ENCODE results near the gene DENND4C. TPM values are rescaled to one million over a fixed set of nuclear protein-coding genes. Genes with fewer than 3 reads are reported as not detected.
"Not testable (repeated sequence)": the region's sequence is repeated elsewhere in the genome, so short reads cannot be mapped to it uniquely, and the experiment has no call there.

Gene DENND4C
- total RNA-seq, 1 experiment from 2014 or later: 29.5 TPM

DNA sequence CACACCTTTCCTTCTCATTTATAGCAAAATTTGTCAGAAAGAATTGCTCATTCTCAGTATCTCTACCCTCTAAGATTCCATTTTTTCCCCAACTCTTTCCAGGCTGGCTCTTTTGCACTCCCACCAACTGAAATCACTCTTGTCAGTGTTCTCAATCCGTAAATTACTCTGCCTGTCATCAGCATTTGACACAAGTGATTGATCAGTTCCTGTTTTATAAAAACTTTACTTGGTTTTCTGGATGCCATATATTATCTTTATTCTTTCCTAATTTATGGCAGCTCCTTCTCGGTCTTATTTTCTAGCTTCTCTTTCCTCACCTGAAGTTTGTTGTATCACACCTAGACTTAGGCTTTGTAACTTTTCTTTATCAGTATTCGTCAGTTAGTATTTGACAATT is 16.4 kb downstream of the DENND4C start:
- DNase-seq: no peak
- no peaks in the 10 kb centered on the region for H3K9me2 ChIP-seq (ENCODE audit: insufficient read depth)
- BruUV-seq (replicated peaks): no TSS peak
- H3K27me3 ChIP-seq (ENCODE audit: insufficient read depth, low read depth): no peaks in the 10 kb centered on the region
- CTCF ChIA-PET: no interaction called here
- intact Hi-C loops (cut with micrococcal nuclease; ENCODE audit: unreplicated experiment): no loop called here
- H4K20me1 ChIP-seq (ENCODE audit: insufficient read depth): 0 out of 2 replicates have a peak, but pooled peaks cover 3% of the 10 kb centered on the region
- TF ChIP-seq, protein P1, sequence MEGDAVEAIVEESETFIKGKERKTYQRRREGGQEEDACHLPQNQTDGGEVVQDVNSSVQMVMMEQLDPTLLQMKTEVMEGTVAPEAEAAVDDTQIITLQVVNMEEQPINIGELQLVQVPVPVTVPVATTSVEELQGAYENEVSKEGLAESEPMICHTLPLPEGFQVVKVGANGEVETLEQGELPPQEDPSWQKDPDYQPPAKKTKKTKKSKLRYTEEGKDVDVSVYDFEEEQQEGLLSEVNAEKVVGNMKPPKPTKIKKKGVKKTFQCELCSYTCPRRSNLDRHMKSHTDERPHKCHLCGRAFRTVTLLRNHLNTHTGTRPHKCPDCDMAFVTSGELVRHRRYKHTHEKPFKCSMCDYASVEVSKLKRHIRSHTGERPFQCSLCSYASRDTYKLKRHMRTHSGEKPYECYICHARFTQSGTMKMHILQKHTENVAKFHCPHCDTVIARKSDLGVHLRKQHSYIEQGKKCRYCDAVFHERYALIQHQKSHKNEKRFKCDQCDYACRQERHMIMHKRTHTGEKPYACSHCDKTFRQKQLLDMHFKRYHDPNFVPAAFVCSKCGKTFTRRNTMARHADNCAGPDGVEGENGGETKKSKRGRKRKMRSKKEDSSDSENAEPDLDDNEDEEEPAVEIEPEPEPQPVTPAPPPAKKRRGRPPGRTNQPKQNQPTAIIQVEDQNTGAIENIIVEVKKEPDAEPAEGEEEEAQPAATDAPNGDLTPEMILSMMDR (conservative IDR thresholded peaks at IDR 0.05): no peak
- no peak for TF ChIP-seq EZH2 (IDR thresholded peaks at IDR 0.05; ENCODE audit: low read depth)
- H3K27ac ChIP-seq: no peak overlapping the region
- no peaks in the 10 kb centered on the region for H3K36me3 ChIP-seq (ENCODE audit: low read depth)
- no peaks in the 10 kb centered on the region for H3K9me3 ChIP-seq (ENCODE audit: insufficient read depth, low read depth)
- POLR2A ChIA-PET (ENCODE audit: unreplicated experiment): interaction anchor here (0.7 kb wide), 1 partner anchor 39 kb away, joined by 3 read pairs; no protein-coding TSS in a partner anchor
- no peak overlapping the region for H3K4me2 ChIP-seq
- H3F3A ChIP-seq (ENCODE audit: insufficient read depth, low read depth): no peaks in the 10 kb centered on the region
- no peak overlapping the region for H3K4me3 ChIP-seq
- H3K4me1 ChIP-seq (replicated peaks; ENCODE audit: insufficient read depth): no peaks in the 10 kb centered on the region
- H3K79me2 ChIP-seq (ENCODE audit: low read depth): peaks cover 61% of the 10 kb centered on the region
- H2AFZ ChIP-seq: no peak overlapping the region

DNA sequence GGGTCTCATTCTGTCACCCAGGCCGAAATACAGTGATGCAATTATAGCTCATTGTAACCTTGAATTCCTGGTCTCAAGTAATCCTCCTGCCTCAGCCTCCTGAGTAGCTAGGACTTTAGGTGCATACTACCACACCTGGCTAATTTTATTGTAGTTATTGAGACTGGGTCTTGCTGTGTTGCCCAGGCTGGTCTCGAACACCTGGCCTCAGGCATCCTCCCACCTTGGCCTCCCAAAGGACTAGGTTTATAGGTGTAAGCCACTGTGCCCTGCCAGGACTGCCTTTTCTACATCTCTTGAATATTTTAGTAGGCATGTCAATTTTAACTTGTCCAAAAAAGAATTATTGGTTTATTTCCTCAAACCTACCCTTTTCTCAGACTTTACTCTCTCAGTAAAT is 16.9 kb downstream of the DENND4C start:
- Histone ChIP-seq H3K9me3 (ENCODE audit: insufficient read depth, low read depth) (no peaks in the 10 kb centered on the region), H3K4me2 (no peak overlapping the region), H4K20me1 (ENCODE audit: insufficient read depth) (0 out of 2 replicates have a peak, but pooled peaks cover 3% of the 10 kb centered on the region), H3K36me3 (ENCODE audit: low read depth) (no peaks in the 10 kb centered on the region), H3K4me3 (no peak overlapping the region), H3F3A (ENCODE audit: insufficient read depth, low read depth) (no peaks in the 10 kb centered on the region), H3K27me3 (ENCODE audit: insufficient read depth, low read depth) (no peaks in the 10 kb centered on the region), H3K27ac (no peak overlapping the region), H2AFZ (no peak overlapping the region), H3K4me1 (replicated peaks; ENCODE audit: insufficient read depth) (no peaks in the 10 kb centered on the region), H3K79me2 (ENCODE audit: low read depth) (peaks cover 56% of the 10 kb centered on the region), H3K9me2 (ENCODE audit: insufficient read depth) (no peaks in the 10 kb centered on the region)
- no TSS peak for BruUV-seq (replicated peaks)
- no peak for TF ChIP-seq EZH2 (IDR thresholded peaks at IDR 0.05; ENCODE audit: low read depth)
- TF ChIP-seq, protein P1 (conservative IDR thresholded peaks at IDR 0.05): no peak
- ChIA-PET CTCF (no interaction called here), POLR2A (ENCODE audit: unreplicated experiment) (no interaction called here)
- DNase-seq: no peak
- intact Hi-C loops (cut with micrococcal nuclease; ENCODE audit: unreplicated experiment): no loop called here

DNA sequence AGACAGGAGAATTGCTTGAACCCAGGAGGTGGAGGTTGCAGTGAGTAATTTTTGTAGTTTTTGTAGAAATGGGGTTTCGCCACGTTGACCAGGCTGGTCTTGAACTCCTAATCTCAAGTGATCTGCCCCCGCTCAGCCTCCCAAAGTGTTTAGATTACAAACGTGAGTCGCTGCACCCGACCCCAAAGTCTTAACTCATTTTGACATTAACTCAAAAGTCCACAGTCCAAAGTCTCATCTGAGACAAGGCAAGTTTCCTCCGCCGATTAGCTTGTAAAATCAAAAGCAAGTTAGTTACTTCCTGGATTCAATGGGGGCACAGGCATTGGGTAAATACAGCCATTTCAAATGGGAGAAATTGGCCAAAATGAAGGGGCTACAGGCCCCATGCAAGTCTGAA is 19.9 kb downstream of the DENND4C start:
- H3K36me3 ChIP-seq (ENCODE audit: low read depth); H3K9me3 ChIP-seq (ENCODE audit: insufficient read depth, low read depth); BruUV-seq (replicated peaks); POLR2A ChIA-PET (ENCODE audit: unreplicated experiment); H4K20me1 ChIP-seq (ENCODE audit: insufficient read depth); CTCF ChIA-PET; H3K27me3 ChIP-seq (ENCODE audit: insufficient read depth, low read depth); H3K4me1 ChIP-seq (replicated peaks; ENCODE audit: insufficient read depth); H3K9me2 ChIP-seq (ENCODE audit: insufficient read depth); H3K27ac ChIP-seq; H3K4me2 ChIP-seq; intact Hi-C loops (cut with micrococcal nuclease; ENCODE audit: unreplicated experiment); H3F3A ChIP-seq (ENCODE audit: insufficient read depth, low read depth); DNase-seq; H3K4me3 ChIP-seq; H2AFZ ChIP-seq: not testable (repeated sequence)
- H3K79me2 ChIP-seq (ENCODE audit: low read depth): peaks cover 43% of the 10 kb centered on the region

DNA sequence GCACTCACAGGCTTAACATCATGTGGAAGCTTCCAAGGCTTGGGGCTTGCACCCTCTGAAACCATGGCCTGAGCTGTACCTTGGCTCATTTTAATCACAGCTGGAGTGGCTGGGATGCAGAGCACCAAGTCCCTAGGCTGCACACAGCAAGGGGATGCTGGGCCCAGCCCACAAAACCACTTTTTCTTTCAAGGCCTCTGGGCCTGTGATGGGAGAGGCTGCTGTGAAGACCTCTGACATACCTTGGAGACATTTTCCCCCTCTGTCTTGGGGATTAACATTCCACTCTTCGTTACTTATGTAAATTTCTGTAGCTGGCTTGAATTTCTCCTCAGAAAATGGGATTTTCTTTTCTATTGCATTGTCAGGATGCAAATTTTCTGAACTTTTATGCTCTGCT is 20.7 kb downstream of the DENND4C start:
- H3K27ac ChIP-seq; H3K4me3 ChIP-seq; BruUV-seq (replicated peaks); H3K27me3 ChIP-seq (ENCODE audit: insufficient read depth, low read depth); H3K9me3 ChIP-seq (ENCODE audit: insufficient read depth, low read depth); CTCF ChIA-PET; intact Hi-C loops (cut with micrococcal nuclease; ENCODE audit: unreplicated experiment); POLR2A ChIA-PET (ENCODE audit: unreplicated experiment); H3F3A ChIP-seq (ENCODE audit: insufficient read depth, low read depth); H3K9me2 ChIP-seq (ENCODE audit: insufficient read depth); H3K4me1 ChIP-seq (replicated peaks; ENCODE audit: insufficient read depth); H3K36me3 ChIP-seq (ENCODE audit: low read depth); H4K20me1 ChIP-seq (ENCODE audit: insufficient read depth); H3K4me2 ChIP-seq; DNase-seq; H2AFZ ChIP-seq: not testable (repeated sequence)
- H3K79me2 ChIP-seq (ENCODE audit: low read depth): peaks cover 45% of the 10 kb centered on the region

DNA sequence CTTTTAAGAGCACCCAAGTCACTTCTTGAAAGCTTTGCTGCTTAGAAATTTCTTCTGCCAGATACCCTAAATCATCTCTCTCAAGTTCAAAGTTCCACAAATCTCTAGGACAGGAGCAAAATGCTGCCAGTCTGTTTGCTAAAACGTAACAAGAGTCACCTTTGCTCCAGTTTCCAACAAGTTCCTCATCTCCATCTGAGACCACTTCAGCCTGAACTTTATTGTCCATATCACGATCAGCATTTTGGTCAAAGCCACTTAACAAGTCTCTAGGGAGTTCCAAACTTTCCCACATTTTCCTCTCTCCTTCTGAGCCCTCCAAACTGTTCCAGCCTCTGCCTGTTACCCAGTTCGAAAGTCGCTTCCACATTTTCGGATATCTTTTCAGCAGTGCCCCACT is 21.1 kb downstream of the DENND4C start:
- H3K27ac ChIP-seq; H3K4me3 ChIP-seq; H2AFZ ChIP-seq; H3F3A ChIP-seq (ENCODE audit: insufficient read depth, low read depth); H4K20me1 ChIP-seq (ENCODE audit: insufficient read depth); BruUV-seq (replicated peaks); H3K9me3 ChIP-seq (ENCODE audit: insufficient read depth, low read depth); H3K27me3 ChIP-seq (ENCODE audit: insufficient read depth, low read depth); CTCF ChIA-PET; DNase-seq; H3K36me3 ChIP-seq (ENCODE audit: low read depth); POLR2A ChIA-PET (ENCODE audit: unreplicated experiment); H3K9me2 ChIP-seq (ENCODE audit: insufficient read depth); H3K4me2 ChIP-seq; H3K4me1 ChIP-seq (replicated peaks; ENCODE audit: insufficient read depth); intact Hi-C loops (cut with micrococcal nuclease; ENCODE audit: unreplicated experiment): not testable (repeated sequence)
- H3K79me2 ChIP-seq (ENCODE audit: low read depth): peaks cover 43% of the 10 kb centered on the region

All from PC-9 (cell line).